22Rv1 (cell line): ENCODE measurements around the gene KHK.
"Not testable (repeated sequence)": the region's sequence is repeated elsewhere in the genome, so short reads cannot be mapped to it uniquely, and the experiment has no call there.

Source experiments
- H3K27ac ChIP-seq: fragments of 450-650 bp; 2 replicates; pipeline ENCODE4 v1.5.1; 2017
- ZFX ChIP-seq: fragments of 450-650 bp; IDR thresholded peaks from 2 replicates; pipeline ENCODE4 v1.6.1; 2017; ENCODE audit warnings: antibody characterized with exemption, borderline replicate concordance
- TF ChIP-seq, protein P1 (sequence below): fragments of 450-650 bp; IDR thresholded peaks from 2 replicates; pipeline ENCODE4 v1.5.1; 2017; ENCODE audit warnings: mild to moderate bottlenecking

Gene KHK

DNA sequence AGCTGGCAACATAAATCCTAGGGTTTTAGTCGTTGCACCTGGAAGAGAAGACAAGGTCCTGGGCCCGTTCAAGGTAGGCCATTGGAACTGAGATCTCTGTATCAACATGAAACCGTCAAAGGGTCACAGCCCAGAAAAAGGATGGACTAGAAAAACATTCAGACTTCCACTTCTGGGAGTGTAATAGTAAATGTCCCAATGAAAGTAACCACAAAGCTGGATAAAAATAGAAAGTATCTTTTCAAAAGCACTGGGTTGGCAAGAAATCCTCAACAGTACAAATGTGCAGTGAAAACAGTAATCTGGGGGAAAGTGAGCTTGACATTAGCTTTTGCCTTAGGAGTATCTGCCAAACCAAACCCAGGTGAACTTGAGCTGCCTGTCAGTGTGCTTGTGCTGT is 19.4 kb downstream of the KHK start:
- TF ChIP-seq, protein P1, sequence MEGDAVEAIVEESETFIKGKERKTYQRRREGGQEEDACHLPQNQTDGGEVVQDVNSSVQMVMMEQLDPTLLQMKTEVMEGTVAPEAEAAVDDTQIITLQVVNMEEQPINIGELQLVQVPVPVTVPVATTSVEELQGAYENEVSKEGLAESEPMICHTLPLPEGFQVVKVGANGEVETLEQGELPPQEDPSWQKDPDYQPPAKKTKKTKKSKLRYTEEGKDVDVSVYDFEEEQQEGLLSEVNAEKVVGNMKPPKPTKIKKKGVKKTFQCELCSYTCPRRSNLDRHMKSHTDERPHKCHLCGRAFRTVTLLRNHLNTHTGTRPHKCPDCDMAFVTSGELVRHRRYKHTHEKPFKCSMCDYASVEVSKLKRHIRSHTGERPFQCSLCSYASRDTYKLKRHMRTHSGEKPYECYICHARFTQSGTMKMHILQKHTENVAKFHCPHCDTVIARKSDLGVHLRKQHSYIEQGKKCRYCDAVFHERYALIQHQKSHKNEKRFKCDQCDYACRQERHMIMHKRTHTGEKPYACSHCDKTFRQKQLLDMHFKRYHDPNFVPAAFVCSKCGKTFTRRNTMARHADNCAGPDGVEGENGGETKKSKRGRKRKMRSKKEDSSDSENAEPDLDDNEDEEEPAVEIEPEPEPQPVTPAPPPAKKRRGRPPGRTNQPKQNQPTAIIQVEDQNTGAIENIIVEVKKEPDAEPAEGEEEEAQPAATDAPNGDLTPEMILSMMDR = no peak
- no peak for TF ChIP-seq ZFX
- no peak overlapping the region for H3K27ac ChIP-seq

DNA sequence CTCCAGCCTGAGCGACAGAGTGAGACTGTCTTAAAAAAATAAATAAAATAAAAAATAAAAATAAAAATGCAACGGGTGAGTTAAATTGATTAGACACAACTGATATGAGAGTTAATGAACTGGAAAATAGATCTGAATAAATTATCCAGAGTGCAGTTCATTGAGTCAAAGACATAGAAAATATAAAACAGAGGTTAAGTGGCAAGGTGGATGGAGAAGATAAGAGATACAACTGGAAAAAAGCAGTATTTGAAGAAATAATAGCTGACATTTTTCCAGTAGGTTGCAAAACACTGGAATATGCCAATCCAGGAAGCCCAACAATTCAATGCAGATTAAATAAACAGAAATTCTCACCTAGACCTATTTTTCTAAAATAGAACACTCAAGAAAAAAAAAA is 21.6 kb downstream of the KHK start:
- TF ChIP-seq ZFX = no peak
- TF ChIP-seq, protein P1 = no peak
- no peak overlapping the region for H3K27ac ChIP-seq

DNA sequence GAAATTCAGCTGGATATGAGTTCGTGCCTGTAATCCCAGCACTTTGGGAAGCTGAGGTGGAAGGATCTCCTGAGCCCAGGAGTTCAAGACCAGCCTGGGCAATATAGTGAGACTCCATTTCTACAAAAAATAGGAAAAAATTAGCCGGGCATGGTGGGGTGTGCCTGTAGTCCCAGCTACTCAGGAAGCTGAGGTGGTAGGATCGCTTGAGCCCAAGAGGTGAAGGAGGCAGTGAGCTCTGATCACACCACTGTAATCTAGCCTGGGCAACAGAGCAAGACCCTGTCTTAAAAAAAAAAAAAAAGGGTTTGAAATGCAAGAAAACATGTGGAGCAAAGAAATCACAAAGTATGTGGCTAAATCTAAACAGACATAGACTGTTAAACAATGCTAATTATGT is 22.5 kb downstream of the KHK start:
- TF ChIP-seq ZFX = no peak
- TF ChIP-seq, protein P1 = no peak
- no peak overlapping the region for H3K27ac ChIP-seq

DNA sequence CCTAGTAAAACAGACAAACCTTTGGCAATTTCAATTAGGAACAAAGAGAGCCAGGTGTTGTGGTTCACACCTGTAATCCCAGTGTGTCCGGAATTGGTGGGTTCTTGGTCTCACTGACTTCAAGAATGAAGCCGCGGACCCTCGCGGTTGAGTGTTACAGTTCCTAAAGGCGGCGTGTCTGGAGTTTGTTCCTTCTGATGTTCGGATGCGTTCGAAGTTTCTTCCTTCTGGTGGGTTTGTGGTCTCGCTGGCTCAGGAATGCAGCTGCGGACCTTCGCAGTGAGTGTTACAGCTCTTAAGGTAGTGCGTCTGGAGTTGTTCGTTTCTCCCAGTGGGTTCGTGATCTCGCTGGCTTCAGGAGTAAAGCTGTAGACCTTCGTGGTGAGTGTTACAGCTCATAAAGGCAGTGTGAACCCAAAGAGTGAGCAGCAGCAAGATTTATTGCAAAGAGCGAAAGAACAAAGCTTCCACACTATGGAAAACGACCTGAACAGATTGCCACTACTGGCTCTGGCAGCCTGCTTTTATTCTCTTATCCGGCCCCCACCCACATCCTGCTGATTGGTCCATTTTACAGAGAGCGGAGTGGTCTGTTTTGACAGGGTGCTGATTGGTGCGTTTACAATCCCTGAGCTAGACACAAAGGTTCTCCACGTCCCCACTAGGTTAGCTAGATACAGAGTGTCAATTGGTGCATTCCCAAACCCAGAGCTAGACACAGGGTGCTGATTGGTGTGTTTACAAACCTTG is 24.2 kb downstream of the KHK start:
- H3K27ac ChIP-seq = not testable (repeated sequence)

DNA sequence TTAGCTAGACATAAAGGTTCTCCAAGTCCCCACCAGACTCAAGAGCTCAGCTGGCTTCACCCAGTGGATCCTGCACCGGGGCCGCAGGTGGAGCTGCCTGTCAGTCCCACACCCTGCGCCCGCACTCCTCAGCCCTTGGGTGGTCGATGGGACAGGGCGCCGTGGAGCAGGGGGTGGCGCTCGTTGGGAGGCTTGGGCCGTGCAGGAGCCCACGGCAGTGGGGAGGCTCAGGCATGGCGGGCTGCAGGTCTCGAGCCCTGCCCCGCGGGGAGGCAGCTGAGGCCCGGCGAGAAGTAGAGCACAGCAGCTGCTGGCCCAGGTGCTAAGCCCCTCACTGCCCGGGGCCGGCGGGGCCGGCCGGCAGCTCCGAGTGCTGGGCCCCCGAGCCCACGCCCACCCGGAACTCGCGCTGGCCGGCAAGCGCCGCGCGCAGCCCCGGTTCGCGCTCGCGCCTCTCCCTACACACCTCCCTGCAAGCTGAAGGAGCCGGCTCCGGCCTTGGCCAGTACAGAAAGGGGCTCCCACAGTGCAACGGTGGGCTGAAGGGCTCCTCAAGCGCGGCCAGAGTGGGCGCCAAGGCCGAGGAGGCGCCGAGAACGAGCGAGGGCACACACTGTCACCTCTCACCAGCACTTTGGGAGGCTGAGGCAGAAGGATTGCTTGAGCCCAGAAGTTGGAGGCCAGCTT is 25.0 kb downstream of the KHK start:
- H3K27ac ChIP-seq = not testable (repeated sequence)

DNA sequence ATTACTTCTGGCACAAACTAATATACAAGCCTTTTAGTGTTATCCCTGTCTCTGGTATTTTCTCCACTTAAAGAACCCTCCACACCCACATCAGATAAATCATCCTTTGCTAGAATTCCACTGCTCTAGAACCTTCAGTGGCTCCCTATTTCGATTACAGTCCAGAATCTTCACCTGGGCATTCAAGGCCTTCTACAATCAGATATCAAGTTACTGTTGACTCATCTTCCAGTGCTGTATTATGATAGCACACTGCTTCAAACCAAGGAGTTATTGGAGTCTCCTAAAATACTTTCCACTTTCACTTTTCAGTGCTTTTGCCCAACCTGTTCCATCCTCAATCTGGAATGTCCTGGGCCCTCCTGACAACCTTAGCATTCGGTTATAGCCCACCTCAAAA is 28.9 kb downstream of the KHK start:
- TF ChIP-seq ZFX = no peak
- TF ChIP-seq, protein P1 = no peak

DNA sequence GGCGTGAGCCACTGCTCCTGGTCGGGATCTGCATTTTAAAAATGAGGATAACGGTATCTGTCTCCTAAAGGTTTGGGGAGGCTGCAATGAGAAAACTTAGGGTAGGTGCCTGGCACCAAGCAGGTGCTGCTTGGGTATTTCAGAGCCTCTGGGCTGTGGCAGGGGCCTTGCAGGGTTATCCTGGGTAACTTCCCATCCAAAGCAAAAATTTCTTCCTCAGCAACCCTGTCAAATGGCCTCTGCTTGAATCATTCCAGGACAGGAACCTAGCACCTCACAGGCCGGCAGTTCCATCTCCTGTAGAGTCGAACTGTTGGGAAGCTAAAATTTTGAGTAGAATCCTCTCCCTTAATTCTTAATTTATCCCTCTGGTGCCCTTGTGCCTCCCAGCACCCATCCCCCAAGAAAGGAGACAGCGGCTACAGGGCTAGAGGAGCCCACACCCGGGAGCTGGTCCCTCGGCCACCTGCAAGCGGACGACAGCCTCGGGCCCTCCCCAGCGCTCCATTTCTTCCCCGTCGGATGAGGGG is 31.5 kb downstream of the KHK start:
- peak overlapping the region; percentile 58 for H3K27ac ChIP-seq
- TF ChIP-seq ZFX = no peak
- TF ChIP-seq, protein P1 = no peak

More for the DNA sequence above, 28.9 kb downstream of the KHK start:
- no peak overlapping the region for H3K27ac ChIP-seq

DNA sequence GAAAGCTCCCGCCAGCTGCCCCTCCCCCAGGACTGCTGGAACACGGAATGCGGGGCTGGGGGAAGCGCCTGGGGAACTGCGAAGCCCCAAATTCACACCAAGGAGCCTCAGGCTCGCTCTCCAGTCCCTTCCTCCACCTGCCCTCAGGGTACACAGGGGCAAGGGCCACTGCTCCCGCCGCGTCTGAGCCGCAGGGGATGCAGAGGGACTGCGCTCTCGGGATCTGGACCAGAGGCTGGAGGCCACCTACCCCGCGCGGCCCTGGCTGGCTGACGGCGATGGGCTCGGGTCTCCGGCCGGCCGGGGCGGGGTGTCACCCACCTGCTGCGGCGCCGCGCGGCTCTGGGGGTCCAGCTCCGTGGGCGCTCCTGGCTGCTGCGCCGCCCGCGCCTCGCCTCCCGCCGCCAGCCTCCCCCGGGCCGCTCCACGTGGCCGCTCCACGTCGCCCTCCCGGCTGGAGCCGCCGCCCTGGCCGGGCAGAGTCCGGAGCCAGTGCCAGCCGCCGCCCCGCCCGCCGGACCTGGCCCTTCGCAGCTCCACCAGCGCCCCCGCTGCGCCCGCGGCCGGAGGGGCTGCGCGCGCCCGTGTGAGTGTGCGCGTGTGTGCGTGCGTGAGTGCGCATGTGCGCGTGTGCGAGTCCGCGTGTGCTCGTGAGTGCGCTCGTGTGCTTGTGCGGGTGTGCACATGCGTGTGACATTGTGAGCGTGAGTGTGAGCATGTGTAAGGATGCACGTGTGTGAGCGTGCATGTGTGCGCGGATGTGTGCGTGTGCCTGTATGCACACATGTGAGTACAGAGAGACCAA is 32.2 kb downstream of the KHK start, which contains the start of gene CGREF1:
TSS of gene CGREF1 (minus strand) at position 604 of the 805 bp plus-strand sequence. CDS start 14,762 bp downstream, outside the sequence.
- TF ChIP-seq ZFX = no peak
- TF ChIP-seq, protein P1 = peak; percentile 18; the same call in 1 of the 2 replicates

DNA sequence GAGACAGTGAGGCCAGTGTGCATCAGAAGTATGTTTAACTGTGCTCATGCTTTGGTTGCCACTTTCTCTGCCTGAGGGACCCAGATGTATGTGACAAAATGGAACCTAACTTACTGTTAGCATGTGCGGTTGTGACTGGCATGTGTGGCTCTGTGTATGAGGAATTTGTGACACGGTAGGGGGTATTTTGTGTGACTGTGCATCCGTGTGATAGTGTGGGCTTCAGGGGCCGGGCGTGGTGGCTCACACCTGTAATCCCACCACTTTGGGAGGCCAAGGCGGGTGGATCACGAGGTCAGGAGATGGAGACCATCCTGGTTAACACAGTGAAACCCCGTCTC is 32.7 kb downstream of the KHK start:
- H3K27ac ChIP-seq = peak overlapping the region; percentile 58; the same call in 1 of the 2 replicates

More for the DNA sequence above, 32.2 kb downstream of the KHK start, which contains the start of gene CGREF1:
- peak within 1 kb of the TSS; percentile 58 for H3K27ac ChIP-seq
